Prostate gland (tissue), 2 donors: Measurements from ENCODE around the gene NAT9. TPM values are rescaled to one million over a fixed set of nuclear protein-coding genes. Genes with fewer than 3 reads are reported as not detected.

Experiments used
- DNase-seq: peaks from one replicate; pipeline ENCODE4 v3.0.0-alpha.2; 2019; ENCODE audit warnings: low spot score
- H3K27ac ChIP-seq, 2 donors: fragments of 200-600 bp; sonication (generic); 2 replicates each; pipeline ENCODE4 v1.5.1; 2017 to 2019
- H3K27me3 ChIP-seq: fragments of 200-600 bp; sonication (generic); replicated peaks from 2 replicates; pipeline ENCODE4 v1.5.1; 2019; ENCODE audit not compliant: insufficient read depth
- H3K36me3 ChIP-seq, 2 donors: fragments of 200-600 bp; sonication (generic); 1 replicate in 1 of 2; 2 replicates in 1 of 2; pipeline versions ENCODE4 v1.5.1 to v1.8.1; 2017 to 2019
- H3K4me1 ChIP-seq: fragments of 200-600 bp; sonication (generic); replicated peaks from 2 replicates; pipeline ENCODE4 v1.5.1; 2019
- H3K4me3 ChIP-seq, 2 donors: fragments of 200-600 bp; sonication (generic); 2 replicates each; pipeline ENCODE4 v1.5.1; 2017 to 2019
- H3K9me3 ChIP-seq: fragments of 200-600 bp; sonication (generic); 2 replicates; pipeline ENCODE4 v1.5.1; 2017
- CTCF ChIP-seq, 4 experiments: fragments of 200-600 bp in 2 of 4; fragments of 450-650 bp in 2 of 4; sonication (generic) in 2 of 4; IDR thresholded peaks; 1 replicate in 3 of 4; 2 replicates in 1 of 4; pipeline ENCODE4 v1.5.1; 2016 to 2019; ENCODE audit warnings: antibody characterized with exemption in 4 of 4, mild to moderate bottlenecking in 2 of 4, moderate library complexity in 2 of 4
- POLR2A ChIP-seq: fragments of 450-650 bp; IDR thresholded peaks from one replicate; pipeline ENCODE4 v1.6.1; 2016; ENCODE audit warnings: antibody characterized with exemption, mild to moderate bottlenecking
- POLR2AphosphoS5 ChIP-seq: sonication (generic); formaldehyde crosslinking; IDR thresholded peaks from one replicate; pipeline ENCODE4 v1.6.1; 2017; ENCODE audit warnings: antibody characterized with exemption
- WGBS: methylation state at CpG from one replicate; pipeline ENCODE4 v1.1.5; 2018; 5-methylcytosine and 5-hydroxymethylcytosine counted together
- intact Hi-C: fragments of 100-400 bp; cut with DNase I; formaldehyde crosslinking; loops from one replicate; pipeline ENCODE4 v1.14.2; 2022
- total RNA-seq, 2 donors: library from RNA; depleted of rRNA; stranded (reverse); fragments of >200 nt; gene quantifications; one replicate each; pipeline ENCODE4 v1.1.0, GENCODE V29; 2016

The NAT9 gene
- total RNA-seq, 2 donors from 2014 or later: 29.6 to 49.3 TPM

GRCh38 chr17:74763565-74764387 is 12.4 kb downstream of the NAT9 start:
- H3K27ac ChIP-seq: peak overlapping the region in 1 of 2 donors; percentile 14
- H3K4me3 ChIP-seq: no peak overlapping the region
- TF ChIP-seq POLR2A: no peak
- no peak for TF ChIP-seq POLR2AphosphoS5
- no peak for TF ChIP-seq CTCF (IDR thresholded peaks at IDR 0.05)
- H3K36me3 ChIP-seq: no peaks in the 10 kb centered on the region
- intact Hi-C loops: no loop called here
- 60% methylated on average over 14 of the region's 16 CpGs for WGBS
- no peaks in the 10 kb centered on the region for H3K27me3 ChIP-seq
- peaks cover 42% of the 10 kb centered on the region for H3K4me1 ChIP-seq
- no peak for DNase-seq
- no peaks in the 10 kb centered on the region for H3K9me3 ChIP-seq

- H3K27me3 ChIP-seq: no peaks in the 10 kb centered on the region
- intact Hi-C loops: no loop called here
- no peaks in the 10 kb centered on the region for H3K9me3 ChIP-seq
- 95% methylated on average over 11 of the region's 11 CpGs for WGBS
- peaks cover 60% of the 10 kb centered on the region for H3K4me1 ChIP-seq
- no peak for TF ChIP-seq POLR2AphosphoS5
- no peak for TF ChIP-seq POLR2A
- TF ChIP-seq CTCF (IDR thresholded peaks at IDR 0.05): no peak
- peak overlapping the region; percentile 90 to 91 for H3K27ac ChIP-seq
- no peak overlapping the region for H3K4me3 ChIP-seq
- no peak for DNase-seq
- H3K36me3 ChIP-seq: no peaks in the 10 kb centered on the region
Observed at GRCh38 chr17:74761931-74762330, 14.2 kb downstream of the NAT9 start.

GRCh38 chr17:74761419-74761818 is 14.7 kb downstream of the NAT9 start:
- H3K9me3 ChIP-seq: no peaks in the 10 kb centered on the region
- TF ChIP-seq CTCF (IDR thresholded peaks at IDR 0.05) (no peak), POLR2A (no peak), POLR2AphosphoS5 (no peak)
- 48% methylated on average over 5 of the region's 5 CpGs for WGBS
- H3K27ac ChIP-seq: peak overlapping the region; percentile 90 to 91
- intact Hi-C loops: no loop called here
- H3K27me3 ChIP-seq: no peaks in the 10 kb centered on the region
- DNase-seq: no peak
- H3K36me3 ChIP-seq: no peaks in the 10 kb centered on the region
- H3K4me1 ChIP-seq: peaks cover 60% of the 10 kb centered on the region
- H3K4me3 ChIP-seq: no peak overlapping the region

- intact Hi-C loops: no loop called here
- Histone ChIP-seq H3K27ac (peak overlapping the region; percentile 90 to 91), H3K4me1 (peaks cover 60% of the 10 kb centered on the region), H3K4me3 (no peak overlapping the region), H3K36me3 (no peaks in the 10 kb centered on the region), H3K27me3 (no peaks in the 10 kb centered on the region), H3K9me3 (no peaks in the 10 kb centered on the region)
- peak; percentile 64 for DNase-seq
- 37% methylated on average over 7 of the region's 7 CpGs for WGBS
- TF ChIP-seq POLR2A (no peak), POLR2AphosphoS5 (peak; percentile 49), CTCF (IDR thresholded peaks at IDR 0.05) (no peak)
Observed at GRCh38 chr17:74760404-74761105, 15.6 kb downstream of the NAT9 start.
